CD1c-positive myeloid dendritic cell (primary cell): ENCODE results near the gene EPB41L2.
"Not testable (repeated sequence)": the region's sequence is repeated elsewhere in the genome, so short reads cannot be mapped to it uniquely, and the experiment has no call there.

ENCODE experiments used
- DNase-seq: peaks from one replicate; pipeline ENCODE4 v3.0.0-alpha.2; 2016; ENCODE audit errors: extremely low spot score

The EPB41L2 gene

GRCh38 chr6:130945401-130945919 is 117.6 kb downstream of the EPB41L2 start:
- DNase-seq: no peak

GRCh38 chr6:130944486-130944885 is 118.6 kb downstream of the EPB41L2 start:
- no peak for DNase-seq

- no peak for DNase-seq
Measured at GRCh38 chr6:130943738-130944137, 119.3 kb downstream of the EPB41L2 start.

- DNase-seq: not testable (repeated sequence)
Measured at GRCh38 chr6:130942752-130943151, 120.3 kb downstream of the EPB41L2 start.

- DNase-seq: no peak
Measured at GRCh38 chr6:130937942-130938604, 125.0 kb downstream of the EPB41L2 start.

- DNase-seq: no peak
Measured at GRCh38 chr6:130936933-130937332, 126.1 kb downstream of the EPB41L2 start.

- DNase-seq: no peak
Measured at GRCh38 chr6:130935978-130936377, 127.1 kb downstream of the EPB41L2 start.

- DNase-seq: no peak
Measured at GRCh38 chr6:130934848-130935585, 128.0 kb downstream of the EPB41L2 start.

- no peak for DNase-seq
Measured at GRCh38 chr6:130933712-130934200, 129.3 kb downstream of the EPB41L2 start.

GRCh38 chr6:130932921-130933320 is 130.1 kb downstream of the EPB41L2 start:
- DNase-seq: no peak

GRCh38 chr6:130932438-130932837 is 130.6 kb downstream of the EPB41L2 start:
- DNase-seq: no peak

- peak; percentile 58 for DNase-seq
Measured at GRCh38 chr6:130931683-130932082, 131.4 kb downstream of the EPB41L2 start.

GRCh38 chr6:130929036-130929678 is 133.9 kb downstream of the EPB41L2 start:
- DNase-seq: no peak

GRCh38 chr6:130928158-130928912 is 134.7 kb downstream of the EPB41L2 start:
- DNase-seq: peak; percentile 81

GRCh38 chr6:130927305-130927704 is 135.7 kb downstream of the EPB41L2 start:
- DNase-seq: no peak

GRCh38 chr6:130923350-130923749 is 139.7 kb downstream of the EPB41L2 start:
- DNase-seq: peak; percentile 13

- no peak for DNase-seq
Measured at GRCh38 chr6:130922922-130923321, 140.1 kb downstream of the EPB41L2 start.

GRCh38 chr6:130920969-130921368 is 142.1 kb downstream of the EPB41L2 start:
- DNase-seq: no peak

GRCh38 chr6:130918171-130918570 is 144.9 kb downstream of the EPB41L2 start:
- DNase-seq: no peak

GRCh38 chr6:130915606-130916005 is 147.4 kb downstream of the EPB41L2 start:
- DNase-seq: not testable (repeated sequence)

- no peak for DNase-seq
Measured at GRCh38 chr6:130913120-130913519, 149.9 kb downstream of the EPB41L2 start.

- no peak for DNase-seq
Measured at GRCh38 chr6:130912434-130912833, 150.6 kb downstream of the EPB41L2 start.
